Kidney (tissue), 22 donors: ENCODE measurements around the gene GAB4. TPM values are rescaled to one million over a fixed set of nuclear protein-coding genes. Genes with fewer than 3 reads are reported as not detected.

Source experiments
- DNase-seq, 5 donors: peaks; one replicate each; pipeline ENCODE4 v3.0.0-alpha.2; 2013 to 2020
- FAIRE-seq: peaks from 2 replicates; lab custom pipeline; 2012; peaks lifted over from hg19 to GRCh38; lab: Jason Lieb, UNC
- H3K27ac ChIP-seq, 2 donors: one replicate each; pipeline ENCODE4 v1.7.0; 2013; ENCODE audit warnings: low read depth in 2 of 2, low read length in 2 of 2, inconsistent platforms in 1 of 2
- H3K27me3 ChIP-seq: one replicate; pipeline ENCODE4 v1.7.1; 2013; ENCODE audit warnings: low read length, inconsistent platforms; ENCODE audit not compliant: control insufficient read depth, insufficient read depth
- H3K36me3 ChIP-seq, 3 donors: one replicate each; pipeline versions ENCODE4 v1.7.0 to v1.7.1; 2013; ENCODE audit warnings: low read length in 3 of 3, control low read depth in 1 of 3, inconsistent platforms in 1 of 3; ENCODE audit not compliant: insufficient read depth in 3 of 3, control insufficient read depth in 2 of 3
- H3K4me1 ChIP-seq, 3 donors: one replicate each; pipeline versions ENCODE4 v1.7.0 to v1.7.1; 2013; ENCODE audit warnings: low read length in 3 of 3, inconsistent platforms in 1 of 3, low read depth in 1 of 3; ENCODE audit not compliant: control insufficient read depth in 2 of 3, insufficient read depth in 2 of 3
- H3K4me3 ChIP-seq, 3 donors: one replicate each; pipeline versions ENCODE4 v1.7.0 to v1.8.1; 2013; ENCODE audit warnings: low read length in 3 of 3, control low read depth in 1 of 3, inconsistent platforms in 1 of 3
- H3K9ac ChIP-seq, 3 donors: one replicate each; pipeline versions ENCODE4 v1.7.0 to v1.7.1; 2013; ENCODE audit warnings: low read length in 3 of 3, control low read depth in 1 of 3, inconsistent platforms in 1 of 3
- H3K9me3 ChIP-seq, 3 donors: one replicate each; pipeline versions ENCODE4 v1.7.0 to v1.7.1; 2013; ENCODE audit warnings: low read length in 3 of 3, control low read depth in 1 of 3, inconsistent platforms in 1 of 3; ENCODE audit not compliant: control insufficient read depth in 2 of 3, insufficient read depth in 1 of 3
- CTCF ChIP-seq: IDR thresholded peaks from 3 replicates; pipeline ENCODE4 v1.5.1; 2012; ENCODE audit warnings: mild to moderate bottlenecking, moderate library complexity, borderline replicate concordance; ENCODE audit not compliant: insufficient read depth; ENCODE audit errors: extremely low read depth
- intact Hi-C: fragments of 100-400 bp; cut with DNase I; formaldehyde crosslinking; loops from one replicate; pipeline ENCODE4 v1.11.1; 2022
- long read RNA-seq, 10 donors: library from polyadenylated mRNA in 1 of 10; unstranded in 1 of 10; transcript quantifications; one replicate each; pipeline ENCODE4 v2.0.0 and lab custom pipeline, GENCODE V29; 2021 to 2026
- polyA plus RNA-seq: library from polyadenylated mRNA; stranded (reverse); fragments of 350-450 nt; fragmentation: Illumina TruSeq; extraction: RNeasy Lipid Tissue Mini Kit (QIAGEN cat#74804); gene quantifications from one replicate; pipeline ENCODE4 v1.2.3, GENCODE V29; 2014; ENCODE audit warnings: low read depth, low replicate concordance; ENCODE audit not compliant: insufficient read depth
- total RNA-seq: library from RNA; stranded (reverse); fragmentation: NEBNext Ultra II Directional; extraction: Animal tissue kit (Norgen Biotek cat#: 25700); gene quantifications from one replicate; pipeline ENCODE4 v1.2.1, GENCODE V29; 2021
- donor health status: control.
- donor health status: control.
- donor health status: control.
- donor health status: control.
- donor health status: control.
- donor health status: DM: yes; HTN: yes; CAD: no.
- donor health status: Normal renal cell carcinoma (clear cell type).

GAB4 gene
- not detected for total RNA-seq
- not detected for polyA plus RNA-seq
- long read RNA-seq, donor 1 = 0 reads
- long read RNA-seq, donor 2 = 0 reads
- long read RNA-seq, donor 3 = 0 reads
- long read RNA-seq, donor 4 = 0 reads
- long read RNA-seq, donor 5 = 0 reads
- long read RNA-seq, donor 6 = 0 reads
- long read RNA-seq, donor 7 = 0 reads
- long read RNA-seq, donor 8 = 0 reads
- long read RNA-seq, donor 9 = 0 reads
- long read RNA-seq, donor 10 = 0 reads

GRCh38 chr22:17007852-17008731 is at the start of gene GAB4:
Gene GAB4, minus strand, starts transcription at chr22:17008222. Its CDS starts 108 bp downstream, at chr22:17008114.
- FAIRE-seq = no peak

GRCh38 chr22:17056807-17057206 is 48.8 kb upstream of the GAB4 start:
- H3K27ac ChIP-seq = no peak overlapping the region
- TF ChIP-seq CTCF = no peak
- H3K4me3 ChIP-seq = no peak overlapping the region
- H3K9ac ChIP-seq = no peak overlapping the region
- no peaks in the 10 kb centered on the region for H3K9me3 ChIP-seq
- no peaks in the 10 kb centered on the region for H3K36me3 ChIP-seq
- peak in 1 of 5 donors; percentile 58 for DNase-seq
- no peak for FAIRE-seq
- no peaks in the 10 kb centered on the region for H3K4me1 ChIP-seq
- no peaks in the 10 kb centered on the region for H3K27me3 ChIP-seq
- intact Hi-C loops = no loop called here

More at GRCh38 chr22:17007852-17008731, at the start of gene GAB4:
- H3K27me3 ChIP-seq = no peaks in the 10 kb centered on the region
- intact Hi-C loops = no loop called here
- H3K9ac ChIP-seq = no peak within 1 kb of the TSS
- no peaks in the 10 kb centered on the region for H3K4me1 ChIP-seq
- TF ChIP-seq CTCF = no peak
- no peak within 1 kb of the TSS for H3K4me3 ChIP-seq
- DNase-seq = no peak
- no peak within 1 kb of the TSS for H3K27ac ChIP-seq
- no peaks in the 10 kb centered on the region for H3K36me3 ChIP-seq
- H3K9me3 ChIP-seq = peaks cover 0 to 2% (median 0%) of the 10 kb centered on the region in 3 donors

- intact Hi-C loops = no loop called here
- no peaks in the 10 kb centered on the region for H3K4me1 ChIP-seq
- H3K9ac ChIP-seq = no peak overlapping the region
- no peak overlapping the region for H3K4me3 ChIP-seq
- H3K36me3 ChIP-seq = no peaks in the 10 kb centered on the region
- FAIRE-seq = no peak
- no peaks in the 10 kb centered on the region for H3K9me3 ChIP-seq
- no peak overlapping the region for H3K27ac ChIP-seq
- H3K27me3 ChIP-seq = no peaks in the 10 kb centered on the region
- no peak for DNase-seq
- no peak for TF ChIP-seq CTCF
These were observed 48.0 kb upstream of the GAB4 start for GRCh38 chr22:17056058-17056457.
